GM19193 (cell line): Measurements from ENCODE around the gene DBP.

Experiments used
- POLR2A ChIP-seq: IDR thresholded peaks from 4 replicates; pipeline ENCODE4 v1.6.1; 2011; ENCODE audit not compliant: insufficient read depth, insufficient read length; ENCODE audit errors: extremely low read depth

The DBP gene

DNA sequence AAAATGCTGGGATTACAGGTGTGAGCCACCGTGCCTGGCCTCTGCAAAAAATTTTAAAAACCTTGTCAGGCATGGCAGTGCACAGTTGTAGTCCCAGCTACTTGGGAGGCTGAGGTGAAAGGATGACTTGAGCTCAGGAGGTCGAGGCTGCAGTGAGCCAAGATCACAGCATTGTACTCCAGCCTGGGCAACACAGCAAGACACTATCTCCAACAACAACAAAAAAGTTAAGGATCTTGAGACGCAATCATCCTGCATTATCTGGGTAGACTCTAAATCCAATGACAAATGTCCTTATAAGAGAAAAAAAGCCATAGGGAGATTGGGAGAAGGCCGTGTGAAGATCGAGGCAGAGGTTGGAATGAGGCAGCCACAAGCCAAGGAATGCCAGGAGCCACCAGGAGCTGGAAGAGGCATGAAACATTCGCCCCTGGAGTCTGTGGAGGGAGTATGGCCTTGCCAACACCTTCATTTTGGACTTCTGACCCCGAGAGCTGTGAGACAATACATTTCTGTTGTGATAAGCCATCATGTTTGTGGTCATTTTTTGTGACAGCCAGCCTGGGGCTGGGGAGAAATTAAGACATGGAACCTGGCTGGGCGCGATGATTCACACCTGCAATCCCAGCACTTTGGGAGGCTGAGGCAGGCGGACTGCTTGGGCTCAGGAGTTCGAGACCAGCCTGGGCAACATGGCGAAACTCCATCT, 13.9 kb upstream of the DBP start:
- TF ChIP-seq POLR2A, result no peak

DNA sequence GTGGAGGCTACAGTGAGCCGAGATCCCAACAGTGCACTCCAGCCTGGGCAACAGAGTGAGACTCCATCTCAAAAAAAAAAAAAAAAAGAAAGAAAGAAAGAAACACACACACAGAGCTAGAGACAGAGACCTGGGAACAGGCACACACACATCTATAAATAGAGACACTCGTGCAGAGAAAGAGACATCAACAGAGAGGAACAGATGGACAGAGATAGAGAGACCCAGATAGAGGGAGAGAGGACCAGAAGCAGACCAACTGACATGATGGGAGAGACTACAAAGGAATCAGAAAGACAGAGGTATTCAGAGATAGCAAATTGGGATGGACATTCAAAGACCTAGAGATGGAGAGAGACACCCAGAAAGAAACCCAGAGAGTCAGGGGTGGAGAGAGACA, 11.0 kb upstream of the DBP start:
- TF ChIP-seq POLR2A, result no peak

GRCh38 chr19:48646722-48647216, 9.6 kb upstream of the DBP start:
- TF ChIP-seq POLR2A, result no peak

DNA sequence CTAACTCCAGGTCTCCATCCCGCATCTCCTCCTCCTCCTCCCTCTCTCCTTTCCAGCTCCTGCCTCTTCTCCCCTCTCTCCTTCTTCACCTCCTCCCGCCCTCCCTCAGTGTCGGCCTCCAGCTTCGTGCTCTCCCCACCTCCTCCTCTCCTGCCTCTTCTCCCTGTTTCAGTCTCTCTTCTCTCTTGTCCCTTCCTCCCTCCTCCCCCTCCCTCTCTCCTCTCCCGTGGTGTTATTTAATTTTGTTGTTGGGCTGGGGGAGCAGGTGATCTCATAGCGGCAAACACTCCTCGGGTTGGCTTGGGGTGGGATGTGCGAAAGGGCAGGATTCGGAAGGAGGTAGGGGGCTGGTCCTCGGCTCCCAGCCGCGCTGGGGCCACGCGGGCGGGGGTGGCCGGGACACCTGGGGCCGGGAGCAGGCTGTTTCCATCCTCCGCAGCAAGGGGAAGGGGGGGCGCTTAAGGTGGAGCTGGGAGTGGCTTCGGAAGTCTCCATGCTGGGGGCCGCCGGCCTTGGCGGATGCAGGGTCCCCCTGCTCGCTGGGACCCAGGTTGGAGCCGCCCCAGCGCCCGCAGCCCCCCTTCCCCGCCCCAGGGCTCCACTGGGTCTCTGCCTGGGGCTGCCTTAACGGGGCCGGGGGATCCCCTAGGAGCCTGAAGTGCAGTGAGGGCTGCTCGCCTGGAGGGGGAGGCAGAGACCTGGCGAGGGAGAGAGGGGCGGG, 9.0 kb upstream of the DBP start, which contains the start of gene CA11:
Gene CA11 (minus strand): TSS at position 187 of the 721 bp plus-strand sequence. CDS start 555 bp downstream, outside the sequence.
- peak; percentile 28 for TF ChIP-seq POLR2A

- TF ChIP-seq POLR2A, result no peak
Observed at GRCh38 chr19:48645620-48646000, 8.4 kb upstream of the DBP start.

DNA sequence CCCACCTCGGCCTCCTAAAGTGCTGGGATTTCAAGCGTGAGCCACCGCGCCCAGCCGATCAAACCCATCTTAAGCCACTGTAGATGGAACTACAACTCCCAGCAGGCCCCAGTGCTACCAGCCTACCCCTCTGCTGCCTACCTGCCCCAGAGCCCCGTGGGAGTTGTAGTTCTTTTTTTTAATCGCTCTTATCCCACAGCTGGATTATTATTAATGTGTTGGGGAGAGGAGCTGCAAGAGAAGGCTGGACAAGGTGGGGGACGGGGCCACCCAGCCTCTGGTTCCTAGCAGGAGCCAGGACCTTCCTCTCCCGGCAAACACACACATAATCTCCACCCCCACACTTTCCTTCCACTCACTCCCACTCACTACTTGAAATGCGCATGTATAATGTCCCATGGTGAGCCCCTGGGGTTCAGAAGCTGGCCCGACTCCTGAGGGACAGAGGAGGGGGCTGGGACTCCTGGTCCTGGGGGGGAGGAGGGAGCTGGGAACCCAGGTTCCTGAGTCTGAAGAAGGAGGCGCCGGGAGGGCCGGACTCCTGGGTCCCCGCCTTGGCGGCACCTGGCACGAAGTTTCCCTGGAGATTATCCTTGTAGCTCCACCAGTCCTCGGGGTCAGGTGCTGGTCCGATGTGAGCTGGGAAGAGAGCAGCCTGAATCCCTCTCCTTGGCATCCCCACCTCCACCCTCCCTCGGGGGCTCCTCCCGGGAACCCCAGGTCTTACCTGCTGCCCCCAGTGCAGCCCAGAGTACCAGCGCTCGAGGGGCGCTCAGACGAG, 7.8 kb upstream of the DBP start:
- TF ChIP-seq POLR2A, result no peak

GRCh38 chr19:48644355-48644754, 7.2 kb upstream of the DBP start:
- no peak for TF ChIP-seq POLR2A

- TF ChIP-seq POLR2A, result no peak
Observed at GRCh38 chr19:48642862-48643261, 5.7 kb upstream of the DBP start.

GRCh38 chr19:48641850-48642249, 4.7 kb upstream of the DBP start:
- no peak for TF ChIP-seq POLR2A

DNA sequence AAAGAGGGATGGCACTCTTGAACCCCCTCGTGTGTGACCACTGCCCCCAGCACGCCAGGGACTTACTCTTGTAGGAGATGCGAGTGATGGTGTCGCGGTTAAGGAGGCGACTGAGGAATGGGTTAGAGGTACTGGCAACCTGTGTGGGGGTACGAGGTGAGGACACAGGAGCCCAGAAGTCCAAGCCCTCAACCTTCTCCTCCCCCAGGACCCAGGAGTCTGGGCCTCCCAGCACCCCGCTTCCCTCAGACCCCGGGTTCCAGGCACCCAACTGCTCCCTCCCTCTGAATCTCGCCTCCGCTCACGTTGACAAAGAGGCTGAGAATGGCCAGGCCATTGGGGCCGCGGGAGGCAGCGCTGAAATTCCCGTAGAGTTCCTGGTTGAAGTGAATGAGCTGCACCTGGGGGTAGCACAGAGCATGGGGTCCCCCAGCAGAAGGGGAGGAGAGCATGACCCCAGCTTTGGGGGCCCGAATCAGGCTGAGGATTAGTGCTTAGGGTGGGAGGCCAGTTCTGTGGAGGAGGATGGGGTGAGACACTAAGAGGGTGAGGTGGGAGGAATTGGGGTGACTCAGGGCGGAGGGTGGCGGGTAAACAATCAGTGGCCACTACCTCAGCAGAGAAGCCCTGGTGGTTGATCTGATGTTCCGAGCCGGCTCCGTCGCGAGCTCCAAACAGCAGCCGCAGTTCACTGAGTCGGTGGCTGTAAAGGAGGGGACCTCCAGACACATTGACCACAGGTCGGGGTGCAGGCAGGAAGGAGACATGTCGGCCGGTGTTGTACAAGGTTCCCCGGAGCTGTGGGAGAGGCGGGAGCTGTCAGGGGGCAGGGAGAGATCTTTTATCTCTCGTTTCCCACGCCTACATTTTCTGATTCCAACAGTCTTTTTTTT, 2.5 kb upstream of the DBP start:
- TF ChIP-seq POLR2A, result no peak

DNA sequence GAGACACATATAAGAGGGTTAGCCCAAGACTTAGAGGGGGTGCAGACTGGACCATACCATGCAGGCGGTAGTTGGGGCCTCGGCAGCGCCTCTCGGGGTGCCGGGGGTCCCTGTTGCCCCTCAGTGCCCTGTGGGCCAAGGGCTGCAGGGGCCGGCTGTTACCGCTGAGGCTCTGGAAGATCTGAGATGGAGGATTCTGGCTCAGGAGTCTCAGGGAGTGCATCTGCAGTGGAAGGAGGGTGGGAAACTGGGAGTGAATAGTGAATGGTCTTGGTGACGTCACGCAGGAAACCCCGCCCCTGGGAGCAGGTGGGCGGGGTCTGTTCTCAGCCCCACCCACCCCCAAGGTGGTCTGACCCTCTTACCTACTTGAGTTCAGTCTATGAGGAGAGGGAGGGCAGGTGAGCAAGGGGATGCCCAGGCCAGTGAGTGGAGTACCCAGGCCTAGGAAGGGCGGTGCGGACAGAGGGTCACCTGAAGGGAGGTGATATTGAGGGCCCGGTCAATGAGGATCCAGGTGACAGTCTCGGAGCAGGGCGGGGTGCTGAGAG, 1.7 kb upstream of the DBP start:
- TF ChIP-seq POLR2A, result no peak

- TF ChIP-seq POLR2A, result peak; percentile 51
Observed at GRCh38 chr19:48637948-48638830, 1.0 kb upstream of the DBP start.

DNA sequence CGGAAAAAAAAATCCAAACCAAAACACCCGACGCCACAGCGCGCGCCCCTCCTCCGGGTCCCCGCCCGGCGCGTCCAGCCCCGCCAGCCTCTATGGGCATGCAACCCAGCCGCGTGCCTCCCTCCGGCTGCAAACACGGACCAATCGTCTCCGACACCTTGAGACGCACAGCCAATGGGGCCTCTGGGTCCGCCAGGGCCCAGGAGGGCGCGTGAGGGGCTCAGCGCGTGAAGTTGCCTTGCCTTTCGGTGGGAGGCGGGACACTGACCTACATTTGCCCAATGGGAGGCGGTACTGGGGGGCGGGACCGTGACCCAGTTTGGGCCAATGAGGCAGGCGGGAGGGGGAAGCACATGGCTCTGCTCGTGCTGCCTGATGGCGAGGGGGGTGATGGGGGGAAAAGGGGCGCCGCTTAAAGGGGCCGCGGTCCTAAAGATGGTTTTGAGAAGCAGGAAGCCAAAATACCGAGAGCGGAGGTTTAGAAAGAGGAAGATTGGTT, 319 bp upstream of the DBP start:
- TF ChIP-seq POLR2A, result no peak
